K562 (cell line): Measurements from ENCODE around the gene NOTCH1. TPM values are rescaled to one million over a fixed set of nuclear protein-coding genes. Genes with fewer than 3 reads are reported as not detected.
A peak's percentile ranks its signal among the peaks of the same experiment; 100 is the strongest.

Source experiments
- ATAC-seq: fragments of 200-7000 bp; cut with Tn5 transposase; 3 replicates; pipeline ENCODE4 v1.9.1; 2020; ENCODE audit warnings: moderate library complexity
- BruUV-seq: library from RNA; stranded (reverse); fragments of 400-500 nt; replicated peaks from 2 replicates; lab custom pipeline; 2021; lab: Mats Ljungman, UMichigan
- CTCF ChIA-PET: fragments of 300-600 bp; formaldehyde crosslinking; extraction: SDS; loops from one replicate; lab custom pipeline; 2021; ENCODE audit warnings: low intra/inter-chr PET ratio; lab: Yijun Ruan, JAX
- POLR2A ChIA-PET: fragments of 300-600, 350-650 bp; sonication (Branson Sonifier 250); formaldehyde crosslinking; extraction: SDS; loops from one replicate; lab custom pipeline; 2021; ENCODE audit warnings: antibody characterized with exemption, inconsistent platforms; lab: Yijun Ruan, JAX
- DNase-seq, 4 experiments: peaks; one replicate each; pipeline versions ENCODE4 v3.0.0 to v3.0.0-alpha.2; 2011 to 2018; ENCODE audit warnings: low spot score in 3 of 4, mixed read lengths in 3 of 4; ENCODE audit errors: extremely low read depth in 1 of 4
- FAIRE-seq: peaks from 2 replicates; lab custom pipeline; 2011; peaks lifted over from hg19 to GRCh38; lab: Jason Lieb, UNC
- H2AFZ ChIP-seq: 2 replicates; pipeline ENCODE4 v1.6.0; 2011; ENCODE audit warnings: low read depth, low read length, control low read depth, inconsistent platforms
- H3K27ac ChIP-seq: fragments of 200-600 bp; 3 replicates; pipeline ENCODE4 v1.8.0; 2011; ENCODE audit warnings: low read depth, mild to moderate bottlenecking, control low read depth, inconsistent platforms, low read length, moderate library complexity, mixed read lengths; ENCODE audit errors: extremely low read depth
- H3K27me3 ChIP-seq, 2 experiments: fragments of 300-600 bp in 1 of 2; 2 replicates in 1 of 2; 3 replicates in 1 of 2; pipeline versions ENCODE4 v1.6.0 to v1.8.0; 2011; ENCODE audit warnings: inconsistent platforms in 2 of 2, low read length in 2 of 2, mild to moderate bottlenecking in 1 of 2, mixed read lengths in 1 of 2, moderate library complexity in 1 of 2; ENCODE audit not compliant: control insufficient read depth in 2 of 2, insufficient read depth in 2 of 2
- H3K36me3 ChIP-seq: fragments of 300-600 bp; 3 replicates; pipeline ENCODE4 v1.8.0; 2011; ENCODE audit warnings: mild to moderate bottlenecking, low read length, inconsistent platforms; ENCODE audit not compliant: control insufficient read depth, insufficient read depth
- H3K4me1 ChIP-seq, 2 experiments: fragments of 200-600 bp in 1 of 2; replicated peaks in 1 of 2; 2 replicates in 1 of 2; 3 replicates in 1 of 2; pipeline versions ENCODE4 v1.5.1 to v1.8.0; 2011; ENCODE audit warnings: inconsistent platforms in 2 of 2, low read length in 2 of 2, mild to moderate bottlenecking in 1 of 2, mixed read lengths in 1 of 2, moderate library complexity in 1 of 2; ENCODE audit not compliant: control insufficient read depth in 2 of 2, insufficient read depth in 2 of 2
- H3K4me2 ChIP-seq: 2 replicates; pipeline ENCODE4 v1.6.1; 2011; ENCODE audit warnings: low read length, control low read depth, inconsistent platforms, mixed read lengths; ENCODE audit not compliant: insufficient read depth
- H3K4me3 ChIP-seq: fragments of 200-600 bp; sonication (generic), shearing (Covaris generic); 2 replicates; pipeline ENCODE4 v1.5.1; 2016; ENCODE audit warnings: control low read depth, inconsistent platforms
- H3K79me2 ChIP-seq: fragments of 200-600 bp; 3 replicates; pipeline ENCODE4 v1.8.0; 2011; ENCODE audit warnings: low read length, inconsistent platforms; ENCODE audit not compliant: control insufficient read depth, insufficient read depth
- H3K9ac ChIP-seq, 2 experiments: 2 replicates each; pipeline versions ENCODE4 v1.6.0 to v1.6.1; 2011; ENCODE audit warnings: low read depth in 2 of 2, low read length in 2 of 2, control low read depth in 1 of 2, inconsistent platforms in 1 of 2, mild to moderate bottlenecking in 1 of 2, mixed read lengths in 1 of 2; ENCODE audit not compliant: insufficient read depth in 1 of 2
- H3K9me1 ChIP-seq: one replicate; pipeline ENCODE4 v1.6.0; 2011; ENCODE audit warnings: inconsistent platforms, mild to moderate bottlenecking, low read length, moderate library complexity; ENCODE audit not compliant: control insufficient read depth, insufficient read depth
- H3K9me3 ChIP-seq: replicated peaks from 2 replicates; pipeline ENCODE4 v1.5.1; 2011; ENCODE audit warnings: low read depth, low read length, inconsistent platforms; ENCODE audit not compliant: control insufficient read depth, insufficient read depth
- H4K20me1 ChIP-seq: replicated peaks from 2 replicates; pipeline ENCODE4 v1.6.1; 2011; ENCODE audit warnings: low read length, inconsistent platforms, mixed read lengths; ENCODE audit not compliant: control insufficient read depth, insufficient read depth
- ARNT ChIP-seq, 2 experiments: fragments of 450-650 bp; IDR thresholded peaks; 2 replicates each; pipeline ENCODE4 v1.6.1; 2016; ENCODE audit warnings: mild to moderate bottlenecking in 1 of 2
- BACH1 ChIP-seq: fragments of 200-800 bp; sonication (Bioruptor generic); IDR thresholded peaks from 2 replicates; pipeline ENCODE4 v1.6.1; 2016; ENCODE audit warnings: missing genetic modification characterization, missing compliant biosample characterization
- ETV6 ChIP-seq, 3 experiments: fragments of 150-350 bp in 1 of 3; sonication (generic) in 1 of 3; formaldehyde crosslinking in 1 of 3; IDR thresholded peaks; 2 replicates each; pipeline versions ENCODE4 v1.6.1 to v1.8.0; 2014 to 2022; ENCODE audit warnings: borderline replicate concordance in 2 of 3, low read depth in 2 of 3, antibody characterized with exemption in 1 of 3, low read length in 1 of 3, mild to moderate bottlenecking in 1 of 3, missing genetic modification reagents in 1 of 3
- FOXJ3 ChIP-seq: sonication (generic); formaldehyde crosslinking; IDR thresholded peaks from 2 replicates; pipeline ENCODE4 v1.4.0; 2020; ENCODE audit warnings: mild to moderate bottlenecking, missing genetic modification reagents
- HNRNPL ChIP-seq: fragments of 200-400 bp; formaldehyde crosslinking; IDR thresholded peaks from 2 replicates; pipeline ENCODE4 v1.6.1; 2017; ENCODE audit warnings: low read depth, mild to moderate bottlenecking, low read length
- NFXL1 ChIP-seq: fragments of 450-650 bp; formaldehyde crosslinking; IDR thresholded peaks from 2 replicates; pipeline ENCODE4 v1.4.0; 2021; ENCODE audit warnings: mild to moderate bottlenecking
- PHB ChIP-seq: fragments of 250-450 bp; sonication (Bioruptor Pico); IDR thresholded peaks from 2 replicates; pipeline ENCODE4 v1.5.0; 2021
- RBFOX2 ChIP-seq: fragments of 200-400 bp; formaldehyde crosslinking; IDR thresholded peaks from 2 replicates; pipeline ENCODE4 v1.6.1; 2017; ENCODE audit warnings: low read depth, mild to moderate bottlenecking, low read length, moderate library complexity
- RFX5 ChIP-seq: IDR thresholded peaks from 2 replicates; pipeline ENCODE4 v1.6.1; 2011; ENCODE audit warnings: low read depth, mild to moderate bottlenecking, improper control_type of control experiment, low read length
- WGBS: fragments of 100-300 bp; shearing (Covaris generic); methylation state at CpG from one replicate; pipeline ENCODE4 v1.1.6; 2016; ENCODE audit warnings: low coverage, mixed read lengths; ENCODE audit not compliant: insufficient coverage; ENCODE audit errors: missing lambda C conversion rate; 5-methylcytosine and 5-hydroxymethylcytosine counted together
- in situ Hi-C: fragments of 300-500 bp; cut with MboI; formaldehyde crosslinking; loops from 4 replicates; pipeline ENCODE4 v1.15.0; 2018; ENCODE audit warnings: inconsistent platforms, mixed read lengths
- intact Hi-C: fragments of 100-400 bp; cut with micrococcal nuclease; formaldehyde crosslinking; loops from 2 replicates; pipeline ENCODE4 v1.14.2; 2022
- polyA plus RNA-seq, 8 experiments: library from polyadenylated mRNA; depleted of rRNA in 4 of 8; stranded (reverse) in 5 of 8; unstranded in 3 of 8; fragments of >200 nt; fragmentation: Nextera tagmentation in 2 of 8; fragmentation: Illumina TruSeq in 1 of 8; extraction: Ambion mirVana in 2 of 8; extraction: Trizol in 1 of 8; gene quantifications; 2 replicates each; pipeline versions ENCODE4 v1.2.1 to v1.2.3, GENCODE V29; 2011 to 2014; ENCODE audit warnings: inconsistent platforms in 1 of 8, missing spikeins in 1 of 8
- total RNA-seq, 7 experiments: library from RNA; depleted of rRNA in 6 of 7; stranded (reverse); fragments of >200 nt in 6 of 7; fragmentation: Illumina TruSeq in 2 of 7; extraction: Trizol in 2 of 7; gene quantifications; 2 replicates each; pipeline versions ENCODE4 v1.2.1 to v1.2.3, GENCODE V29; 2011 to 2021; ENCODE audit warnings: low replicate concordance in 1 of 7
- TF ChIP-seq, protein P1 (sequence below): fragments of 250-450 bp; sonication (Bioruptor Pico); IDR thresholded peaks from 2 replicates; pipeline ENCODE4 v1.4.0; 2020; ENCODE audit warnings: mild to moderate bottlenecking, moderate library complexity
- TF ChIP-seq, protein P2 (sequence below): fragments of 450-650 bp; IDR thresholded peaks from 2 replicates; pipeline ENCODE4 v1.6.1; 2016; ENCODE audit warnings: borderline replicate concordance

Gene NOTCH1
- total and polyA plus RNA-seq, 9 of the 15 experiments (the other 6 are each of a cell fraction or from before 2014, with no cell fraction given), result 0.03 to 31.4 (median 2.3) TPM

DNA sequence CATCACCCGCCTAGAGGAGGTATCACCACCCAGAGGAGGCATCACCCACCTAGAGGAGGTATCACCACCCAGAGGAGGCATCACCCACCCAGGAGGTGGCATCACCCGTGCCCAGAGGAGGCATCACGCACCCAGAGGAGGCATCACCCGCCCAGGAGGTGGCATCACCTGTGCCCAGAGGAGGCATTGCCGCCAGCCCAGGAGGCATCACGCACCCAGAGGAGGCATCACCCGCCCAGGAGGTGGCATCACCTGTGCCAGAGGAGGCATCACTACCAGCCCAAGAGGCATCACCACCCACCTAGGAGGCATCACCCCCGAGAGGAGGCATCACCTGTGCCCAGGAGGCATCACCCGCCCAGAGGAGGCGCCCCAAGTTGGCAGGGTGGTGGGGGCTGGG is 2.6 kb downstream of the NOTCH1 start:
- peaks cover 15% of the 10 kb centered on the region; the same call in 1 of the 3 replicates for H3K36me3 ChIP-seq
- ChIA-PET POLR2A (no interaction called here), CTCF (no interaction called here)
- H3K27ac ChIP-seq, result no peak overlapping the region
- in situ Hi-C loops, result no loop called here
- TF ChIP-seq HNRNPL, result peak; percentile 41; the same call in 1 of the 2 replicates
- TF ChIP-seq NFXL1 (CRISPR knock-in tag), result no peak
- TF ChIP-seq RBFOX2, result peak; percentile 33; the same call in 1 of the 2 replicates
- no peak overlapping the region for H2AFZ ChIP-seq
- H3K9me3 ChIP-seq, result no peaks in the 10 kb centered on the region
- intact Hi-C loops, result loop anchor here (10.0 kb wide), 1 partner anchor 82 kb away; no protein-coding TSS in a partner anchor
- DNase-seq (no peak), ATAC-seq (no peak), FAIRE-seq (no peak)
- H3K79me2 ChIP-seq, result peaks cover 25% of the 10 kb centered on the region
- H3K4me2 ChIP-seq, result no peak overlapping the region
- peaks cover 10% of the 10 kb centered on the region; the same call in 1 of the 2 replicates for H4K20me1 ChIP-seq
- H3K4me3 ChIP-seq, result no peak overlapping the region
- H3K4me1 ChIP-seq, result peaks cover 19 to 85% of the 10 kb centered on the region in 2 experiments
- no peak overlapping the region for H3K9ac ChIP-seq
- BruUV-seq, result no TSS peak
- H3K27me3 ChIP-seq, result no peaks in the 10 kb centered on the region
- no peaks in the 10 kb centered on the region for H3K9me1 ChIP-seq
- WGBS, result 92% methylated on average over 7 of the region's 10 CpGs

DNA sequence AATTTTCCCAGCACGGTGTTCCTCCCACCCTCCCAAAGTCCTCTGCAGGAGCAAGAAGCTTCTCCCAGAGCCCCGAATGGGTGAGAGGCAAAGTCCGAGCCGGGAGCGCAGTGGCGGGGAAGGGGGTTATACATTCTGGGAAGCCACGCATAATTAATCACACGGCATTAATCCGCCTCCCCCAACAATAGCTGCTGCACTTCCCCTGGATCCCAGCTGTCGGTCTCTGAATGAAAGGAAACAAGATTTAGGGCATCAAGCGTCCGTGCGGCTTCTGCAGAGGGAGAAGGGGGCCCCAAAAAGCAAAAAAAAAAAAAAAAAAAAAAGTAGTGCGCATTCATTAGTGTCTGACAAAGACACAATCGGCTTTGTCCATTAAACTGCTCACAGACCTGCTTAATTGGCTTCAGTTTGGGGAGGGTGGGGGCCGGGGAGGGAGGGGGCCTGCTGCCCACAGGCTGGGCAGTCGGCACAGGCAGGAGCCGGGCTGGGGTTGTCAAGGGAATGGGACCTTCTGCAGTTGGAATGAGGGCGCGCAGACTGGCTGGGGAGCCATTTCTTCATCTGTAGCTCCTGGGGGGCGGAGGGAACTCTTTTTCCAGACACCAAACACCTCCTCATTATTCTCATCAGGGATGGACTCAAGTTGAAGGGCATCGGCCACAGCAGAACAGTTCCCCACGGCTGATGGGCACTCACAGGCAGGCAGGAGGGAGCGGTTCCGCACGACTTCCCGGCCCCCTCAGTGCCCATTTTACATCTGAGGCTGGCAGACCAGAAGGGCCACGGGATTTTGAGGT is 3.4 kb downstream of the NOTCH1 start:
- ATAC-seq (no peak), DNase-seq (no peak), FAIRE-seq (no peak)
- H4K20me1 ChIP-seq, result peaks cover 10% of the 10 kb centered on the region; the same call in 1 of the 2 replicates
- no TSS peak for BruUV-seq
- CTCF ChIA-PET, result no interaction called here
- no peak overlapping the region for H3K27ac ChIP-seq
- peaks cover 25% of the 10 kb centered on the region for H3K79me2 ChIP-seq
- no peaks in the 10 kb centered on the region for H3K27me3 ChIP-seq
- peaks cover 19 to 79% of the 10 kb centered on the region in 2 experiments for H3K4me1 ChIP-seq
- no peak overlapping the region; a peak in 1 of 4 replicates for H3K9ac ChIP-seq
- H2AFZ ChIP-seq, result no peak overlapping the region
- H3K9me1 ChIP-seq, result no peaks in the 10 kb centered on the region
- H3K4me3 ChIP-seq, result no peak overlapping the region
- POLR2A ChIA-PET, result no interaction called here
- in situ Hi-C loops, result no loop called here
- WGBS, result 92% methylated on average over 16 of the region's 28 CpGs
- H3K36me3 ChIP-seq, result peaks cover 15% of the 10 kb centered on the region; the same call in 1 of the 3 replicates
- no peak overlapping the region for H3K4me2 ChIP-seq
- no peaks in the 10 kb centered on the region for H3K9me3 ChIP-seq
- intact Hi-C loops, result loop anchor here (10.0 kb wide), 1 partner anchor 82 kb away; no protein-coding TSS in a partner anchor
- TF ChIP-seq ARNT (IDR thresholded peaks at IDR 0.05), result no peak
- TF ChIP-seq, protein P1, sequence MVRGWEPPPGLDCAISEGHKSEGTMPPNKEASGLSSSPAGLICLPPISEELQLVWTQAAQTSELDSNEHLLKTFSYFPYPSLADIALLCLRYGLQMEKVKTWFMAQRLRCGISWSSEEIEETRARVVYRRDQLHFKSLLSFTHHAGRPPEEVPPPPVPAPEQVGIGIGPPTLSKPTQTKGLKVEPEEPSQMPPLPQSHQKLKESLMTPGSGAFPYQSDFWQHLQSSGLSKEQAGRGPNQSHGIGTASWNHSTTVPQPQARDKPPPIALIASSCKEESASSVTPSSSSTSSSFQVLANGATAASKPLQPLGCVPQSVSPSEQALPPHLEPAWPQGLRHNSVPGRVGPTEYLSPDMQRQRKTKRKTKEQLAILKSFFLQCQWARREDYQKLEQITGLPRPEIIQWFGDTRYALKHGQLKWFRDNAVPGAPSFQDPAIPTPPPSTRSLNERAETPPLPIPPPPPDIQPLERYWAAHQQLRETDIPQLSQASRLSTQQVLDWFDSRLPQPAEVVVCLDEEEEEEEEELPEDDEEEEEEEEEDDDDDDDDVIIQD, result no peak
- no peak for TF ChIP-seq PHB (CRISPR knock-in tag)
- TF ChIP-seq FOXJ3, result no peak
- no peak for TF ChIP-seq BACH1 (tag)
- no peak for TF ChIP-seq RFX5
- no peak for TF ChIP-seq ETV6 (IDR thresholded peaks at IDR 0.05; ENCODE audit: borderline replicate concordance in 1 of 2, low read depth in 2 of 2, low read length in 1 of 2)
- no peak for TF ChIP-seq ETV6 (CRISPR knock-in tag; IDR thresholded peaks at IDR 0.05; ENCODE audit: borderline replicate concordance)
- TF ChIP-seq, protein P2, sequence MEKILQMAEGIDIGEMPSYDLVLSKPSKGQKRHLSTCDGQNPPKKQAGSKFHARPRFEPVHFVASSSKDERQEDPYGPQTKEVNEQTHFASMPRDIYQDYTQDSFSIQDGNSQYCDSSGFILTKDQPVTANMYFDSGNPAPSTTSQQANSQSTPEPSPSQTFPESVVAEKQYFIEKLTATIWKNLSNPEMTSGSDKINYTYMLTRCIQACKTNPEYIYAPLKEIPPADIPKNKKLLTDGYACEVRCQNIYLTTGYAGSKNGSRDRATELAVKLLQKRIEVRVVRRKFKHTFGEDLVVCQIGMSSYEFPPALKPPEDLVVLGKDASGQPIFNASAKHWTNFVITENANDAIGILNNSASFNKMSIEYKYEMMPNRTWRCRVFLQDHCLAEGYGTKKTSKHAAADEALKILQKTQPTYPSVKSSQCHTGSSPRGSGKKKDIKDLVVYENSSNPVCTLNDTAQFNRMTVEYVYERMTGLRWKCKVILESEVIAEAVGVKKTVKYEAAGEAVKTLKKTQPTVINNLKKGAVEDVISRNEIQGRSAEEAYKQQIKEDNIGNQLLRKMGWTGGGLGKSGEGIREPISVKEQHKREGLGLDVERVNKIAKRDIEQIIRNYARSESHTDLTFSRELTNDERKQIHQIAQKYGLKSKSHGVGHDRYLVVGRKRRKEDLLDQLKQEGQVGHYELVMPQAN, result no peak
